Bronchial epithelial cell (primary cell): ENCODE measurements around the gene HS3ST3A1. TPM values are rescaled to one million over a fixed set of nuclear protein-coding genes. Genes with fewer than 3 reads are reported as not detected.

Experiments used
- DNase-seq: peaks from one replicate; pipeline ENCODE4 v3.0.0-alpha.2; 2010; ENCODE audit warnings: low read depth
- FAIRE-seq: peaks from 2 replicates; lab custom pipeline; 2011; peaks lifted over from hg19 to GRCh38; lab: Jason Lieb, UNC
- H3K27me3 ChIP-seq: 2 replicates; pipeline ENCODE4 v1.5.1; 2011; ENCODE audit warnings: low read length; ENCODE audit not compliant: control insufficient read depth, insufficient read depth
- H3K36me3 ChIP-seq: 2 replicates; pipeline ENCODE4 v1.5.1; 2011; ENCODE audit warnings: low read length; ENCODE audit not compliant: control insufficient read depth, insufficient read depth
- H3K4me3 ChIP-seq: 2 replicates; pipeline ENCODE4 v1.5.1; 2011; ENCODE audit warnings: mild to moderate bottlenecking, low read depth, low read length, control low read depth
- CTCF ChIP-seq: IDR thresholded peaks from 2 replicates; pipeline ENCODE4 v1.5.1; 2011; ENCODE audit warnings: mild to moderate bottlenecking, moderate library complexity, low read length, control low read depth, inconsistent platforms; ENCODE audit not compliant: insufficient read depth, severe bottlenecking
- total RNA-seq: library from RNA; depleted of rRNA; stranded (reverse); fragments of >200 nt; gene quantifications from 2 replicates; pipeline ENCODE4 v1.2.1, GENCODE V29; 2014

HS3ST3A1 gene
- 0.13 and 0.53 TPM in 2 replicates for total RNA-seq

DNA sequence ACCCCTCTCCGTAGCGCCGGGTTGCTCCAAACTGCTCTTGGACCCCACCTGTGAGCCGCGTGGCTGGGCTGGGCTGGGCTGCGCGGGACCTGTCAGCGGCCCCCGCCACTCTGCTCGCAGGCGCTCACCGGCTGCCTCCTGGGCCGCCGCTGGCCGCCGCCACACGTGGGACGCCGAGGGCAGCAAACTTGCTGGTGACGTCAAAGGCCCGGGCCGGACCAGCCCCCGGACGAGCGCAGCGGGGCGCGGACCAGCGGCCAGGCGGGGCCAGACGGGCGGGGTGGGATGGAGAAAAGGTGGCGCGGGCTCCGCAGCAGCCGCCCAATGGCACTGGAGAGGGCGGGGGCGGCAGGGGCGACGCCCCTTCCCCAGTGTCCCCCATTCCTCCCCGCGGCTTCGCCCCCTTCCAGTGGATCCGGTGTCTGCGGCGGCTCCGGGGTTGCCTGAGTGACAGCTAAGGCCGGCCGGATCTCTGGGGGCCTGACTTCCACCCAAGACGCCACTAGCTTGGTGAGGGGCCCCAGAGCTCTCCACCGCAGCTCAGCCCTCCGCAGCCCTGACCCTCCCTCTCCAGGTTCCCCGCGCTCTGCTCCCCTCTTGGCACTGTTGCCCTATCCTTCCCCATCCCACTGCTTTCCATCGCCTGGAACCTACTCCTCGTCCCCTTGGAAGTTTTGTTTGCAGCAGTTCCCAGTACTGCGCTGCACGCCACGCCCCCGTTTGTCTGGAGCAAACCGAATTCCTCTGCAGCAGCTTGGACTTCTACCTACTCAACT lies at the start of gene HS3ST3A1:
Gene HS3ST3A1 (minus strand): TSS at position 154 of the 776 bp plus-strand sequence. CDS start 800 bp downstream, outside the sequence.
- FAIRE-seq: no peak
- H3K27me3 ChIP-seq: peaks cover 13% of the 10 kb centered on the region
- peak; percentile 10 for DNase-seq

GRCh38 chr17:13650096-13650675 lies 48.5 kb upstream of the HS3ST3A1 start:
- FAIRE-seq (no peak), DNase-seq (no peak)
- no peaks in the 10 kb centered on the region for H3K27me3 ChIP-seq
- H3K4me3 ChIP-seq: no peak overlapping the region
- TF ChIP-seq CTCF: no peak
- H3K36me3 ChIP-seq: no peaks in the 10 kb centered on the region

More for the DNA sequence above, at the start of gene HS3ST3A1:
- H3K36me3 ChIP-seq: no peaks in the 10 kb centered on the region
- no peak for TF ChIP-seq CTCF
- H3K4me3 ChIP-seq: peak within 1 kb of the TSS; percentile 22

GRCh38 chr17:13647543-13648021 lies 45.9 kb upstream of the HS3ST3A1 start:
- FAIRE-seq (no peak), DNase-seq (no peak)
- H3K4me3 ChIP-seq: no peak overlapping the region
- no peaks in the 10 kb centered on the region for H3K36me3 ChIP-seq
- H3K27me3 ChIP-seq: no peaks in the 10 kb centered on the region
- TF ChIP-seq CTCF: no peak

GRCh38 chr17:13646969-13647542 lies 45.3 kb upstream of the HS3ST3A1 start:
- Histone ChIP-seq H3K36me3 (no peaks in the 10 kb centered on the region), H3K4me3 (no peak overlapping the region), H3K27me3 (no peaks in the 10 kb centered on the region)
- DNase-seq (peak; percentile 3), FAIRE-seq (no peak)
- no peak for TF ChIP-seq CTCF

GRCh38 chr17:13646411-13646810 lies 44.7 kb upstream of the HS3ST3A1 start:
- H3K27me3 ChIP-seq: no peaks in the 10 kb centered on the region
- FAIRE-seq: no peak

More at GRCh38 chr17:13646411-13646810, 44.7 kb upstream of the HS3ST3A1 start:
- H3K36me3 ChIP-seq: no peaks in the 10 kb centered on the region
- no peak overlapping the region for H3K4me3 ChIP-seq
- peak; percentile 3 for DNase-seq
- TF ChIP-seq CTCF: no peak
